Calu3 (cell line): ENCODE data around the gene TTLL4. TPM values are rescaled to one million over a fixed set of nuclear protein-coding genes. Genes with fewer than 3 reads are reported as not detected.
A peak's percentile ranks its signal among the peaks of the same experiment; 100 is the strongest.

Experiments
- BruUV-seq: library from RNA; stranded (reverse); fragments of 400-500 nt; replicated peaks from 2 replicates; lab custom pipeline; 2021; lab: Mats Ljungman, UMichigan
- CTCF ChIA-PET: fragments of 300-600 bp; sonication (Branson Sonifier 250); formaldehyde crosslinking; loops from one replicate; lab custom pipeline; 2022; ENCODE audit warnings: antibody characterized with exemption; lab: Charles Lee
- DNase-seq: peaks from one replicate; pipeline ENCODE4 v3.0.0; 2022
- H3K27ac Mint-ChIP-seq: one replicate; pipeline ENCODE4 v1.8.0; 2022; ENCODE audit warnings: mixed read lengths; ENCODE audit not compliant: unreplicated experiment
- H3K27me3 Mint-ChIP-seq: one replicate; pipeline ENCODE4 v1.8.0; 2022; ENCODE audit warnings: mixed read lengths; ENCODE audit not compliant: unreplicated experiment
- H3K36me3 Mint-ChIP-seq: one replicate; pipeline ENCODE4 v1.8.0; 2022; ENCODE audit warnings: mild to moderate bottlenecking, moderate library complexity, mixed read lengths; ENCODE audit not compliant: insufficient read depth, unreplicated experiment
- H3K4me1 Mint-ChIP-seq: one replicate; pipeline ENCODE4 v1.8.0; 2022; ENCODE audit warnings: mild to moderate bottlenecking, low read depth, mixed read lengths; ENCODE audit not compliant: unreplicated experiment
- H3K4me3 Mint-ChIP-seq: one replicate; pipeline ENCODE4 v1.8.0; 2022; ENCODE audit warnings: mild to moderate bottlenecking, low read depth, moderate library complexity, mixed read lengths; ENCODE audit not compliant: unreplicated experiment
- H3K9me3 Mint-ChIP-seq: one replicate; pipeline ENCODE4 v1.8.0; 2022; ENCODE audit warnings: low read depth, mixed read lengths; ENCODE audit not compliant: unreplicated experiment
- CTCF ChIP-seq: fragments of 200-600 bp; IDR thresholded peaks from one replicate; pipeline ENCODE4 v1.8.0; 2022; ENCODE audit warnings: antibody characterized with exemption; ENCODE audit not compliant: unreplicated experiment
- intact Hi-C: fragments of 100-400 bp; cut with micrococcal nuclease; formaldehyde crosslinking; loops from one replicate; pipeline ENCODE4 v1.10.0; 2022; ENCODE audit not compliant: unreplicated experiment
- total RNA-seq: library from RNA; stranded (reverse); gene quantifications from 2 replicates; pipeline ENCODE4 v1.2.3, GENCODE V29; 2022

The TTLL4 gene
- total RNA-seq, 1 experiment from 2014 or later: 75.5 TPM

DNA sequence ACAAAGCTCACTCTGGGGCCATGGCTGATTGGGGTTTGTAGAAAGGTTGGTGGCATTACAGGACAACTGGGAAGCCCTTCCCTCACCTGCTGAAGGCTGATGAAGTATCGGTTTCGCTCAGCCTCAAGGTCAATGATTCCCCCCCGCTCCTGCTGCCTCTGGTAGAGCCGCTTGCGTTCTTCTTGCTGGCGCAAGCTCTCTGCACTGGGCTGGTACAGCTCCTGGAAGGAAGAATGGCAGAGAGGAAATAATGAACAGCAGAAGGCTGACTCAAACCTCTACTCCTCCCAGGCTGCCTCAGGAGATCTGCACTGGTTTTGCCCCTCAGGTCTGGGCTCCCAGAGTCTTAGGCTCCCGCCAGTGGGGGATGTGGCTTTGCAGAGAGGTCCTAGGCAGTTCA lies 46.0 kb upstream of the TTLL4 start:
- CTCF ChIA-PET: no interaction called here
- H3K9me3 Mint-ChIP-seq: no peaks in the 10 kb centered on the region

DNA sequence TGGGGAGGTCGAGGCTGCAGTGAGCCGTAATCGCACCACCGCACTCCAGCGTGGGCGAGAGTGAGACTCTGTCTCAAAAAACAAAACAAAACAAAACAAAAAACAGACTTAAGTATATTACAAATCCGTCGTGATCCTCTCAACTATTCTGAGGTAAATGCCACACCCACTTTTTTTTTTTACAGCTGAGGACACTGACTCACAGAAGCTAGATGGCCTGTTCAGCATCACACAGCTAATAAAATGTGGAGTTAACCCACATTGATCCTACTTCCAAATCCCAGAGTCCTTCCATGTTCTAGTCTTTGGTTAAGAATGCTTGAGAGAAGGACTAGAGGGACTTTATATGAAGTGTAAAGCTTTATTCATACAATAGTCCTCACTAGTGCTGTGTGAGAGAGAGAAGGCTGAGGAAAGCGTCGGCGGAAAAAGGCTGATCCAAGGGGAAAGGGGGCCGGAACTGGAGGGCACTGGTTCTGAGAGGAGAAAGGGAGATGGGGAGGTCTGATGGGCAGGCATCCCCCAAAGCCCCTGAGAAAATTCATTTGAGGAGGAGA lies 39.5 kb upstream of the TTLL4 start:
- no peak for TF ChIP-seq CTCF
- Mint-ChIP-seq H3K4me3 (peak overlapping the region; percentile 88), H3K4me1 (peaks cover 16% of the 10 kb centered on the region), H3K9me3 (no peaks in the 10 kb centered on the region), H3K27ac (peak overlapping the region; percentile 68), H3K36me3 (peaks cover 41% of the 10 kb centered on the region), H3K27me3 (no peaks in the 10 kb centered on the region)
- CTCF ChIA-PET: interaction anchor here (0.6 to 1.9 kb wide), 7 partner anchors 13 to 1764 kb away, joined by 4 to 12 read pairs (median 5); no protein-coding TSS in a partner anchor
- BruUV-seq: TSS peak; percentile 73
- intact Hi-C loops: no loop called here
- DNase-seq: no peak

More for the DNA sequence above, 46.0 kb upstream of the TTLL4 start:
- Mint-ChIP-seq H3K4me3 (no peak overlapping the region), H3K4me1 (peaks cover 10% of the 10 kb centered on the region), H3K36me3 (peaks cover 64% of the 10 kb centered on the region), H3K27me3 (no peaks in the 10 kb centered on the region), H3K27ac (peak overlapping the region; percentile 43)
- DNase-seq: no peak
- no peak for TF ChIP-seq CTCF
- intact Hi-C loops: no loop called here
- BruUV-seq: no TSS peak

GRCh38 chr2:218671654-218672566 lies 38.7 kb upstream of the TTLL4 start, which contains the start of the genes RNF25 and STK36:
Gene RNF25, minus strand, starts transcription at chr2:218672002. Its CDS starts 32 bp downstream, at chr2:218671970.
Gene STK36, plus strand, starts transcription at chr2:218672086. Its CDS starts 744 bp downstream, at chr2:218672830.
- H3K9me3 Mint-ChIP-seq: no peaks in the 10 kb centered on the region
- peaks cover 16% of the 10 kb centered on the region for H3K4me1 Mint-ChIP-seq
- peaks cover 34% of the 10 kb centered on the region for H3K36me3 Mint-ChIP-seq
- H3K27me3 Mint-ChIP-seq: no peaks in the 10 kb centered on the region
- no TSS peak for BruUV-seq
- peak within 1 kb of the TSS; percentile 88 for H3K4me3 Mint-ChIP-seq
- peak; percentile 82 for DNase-seq
- intact Hi-C loops: no loop called here
- TF ChIP-seq CTCF: no peak
- H3K27ac Mint-ChIP-seq: peak within 1 kb of the TSS; percentile 68
- CTCF ChIA-PET: interaction anchor here (0.6 to 1.9 kb wide), 9 partner anchors 13 to 1765 kb away, joined by 3 to 12 read pairs (median 5); partner anchors contain the start of gene TTLL4

GRCh38 chr2:218679119-218679518 lies 31.5 kb upstream of the TTLL4 start:
- Mint-ChIP-seq H3K4me1 (no peaks in the 10 kb centered on the region), H3K9me3 (no peaks in the 10 kb centered on the region)

More at GRCh38 chr2:218679119-218679518, 31.5 kb upstream of the TTLL4 start:
- CTCF ChIA-PET: no interaction called here
- Mint-ChIP-seq H3K36me3 (no peaks in the 10 kb centered on the region), H3K27me3 (no peaks in the 10 kb centered on the region), H3K4me3 (no peak overlapping the region), H3K27ac (no peak overlapping the region)
- TF ChIP-seq CTCF: no peak
- DNase-seq: no peak
- intact Hi-C loops: no loop called here
- no TSS peak for BruUV-seq
